GM18502 (cell line): Measurements from ENCODE around the gene BACH2.

Source experiments
- ATAC-seq: cut with Tn5 transposase; IDR thresholded peaks from one replicate; pipeline ENCODE4 v1.9.1; 2021; ENCODE audit warnings: mild to moderate bottlenecking; ENCODE audit not compliant: unreplicated experiment, poor library complexity

The BACH2 gene

DNA sequence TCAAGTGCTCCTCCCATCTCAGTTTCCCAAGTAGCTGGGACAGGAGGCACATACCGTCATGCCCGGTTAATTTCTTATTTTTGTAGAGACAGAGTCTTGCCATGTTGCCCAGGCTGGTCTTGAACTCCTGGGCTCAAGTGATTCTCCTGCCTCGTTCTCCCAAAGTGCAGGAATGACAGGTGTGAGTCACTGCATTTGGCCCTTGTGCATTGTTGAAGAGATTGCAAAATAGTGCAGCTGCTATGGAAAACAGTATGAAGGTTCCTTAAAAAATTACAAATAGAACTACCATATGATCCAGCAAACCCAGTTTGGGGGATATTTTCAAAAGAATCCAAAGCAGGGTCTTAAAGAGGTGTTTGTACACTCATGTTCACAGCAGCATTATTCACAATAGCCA, 333.3 kb downstream of the BACH2 start:
- ATAC-seq, result no peak

GRCh38 chr6:89961481-89961880, 335.2 kb downstream of the BACH2 start:
- ATAC-seq, result no peak

- no peak for ATAC-seq
Measured at GRCh38 chr6:89959883-89960282, 336.8 kb downstream of the BACH2 start.

GRCh38 chr6:89956182-89956581, 340.5 kb downstream of the BACH2 start:
- no peak for ATAC-seq

GRCh38 chr6:89955364-89955763, 341.3 kb downstream of the BACH2 start:
- no peak for ATAC-seq

- no peak for ATAC-seq
Measured at GRCh38 chr6:89954721-89955148, 341.9 kb downstream of the BACH2 start.

DNA sequence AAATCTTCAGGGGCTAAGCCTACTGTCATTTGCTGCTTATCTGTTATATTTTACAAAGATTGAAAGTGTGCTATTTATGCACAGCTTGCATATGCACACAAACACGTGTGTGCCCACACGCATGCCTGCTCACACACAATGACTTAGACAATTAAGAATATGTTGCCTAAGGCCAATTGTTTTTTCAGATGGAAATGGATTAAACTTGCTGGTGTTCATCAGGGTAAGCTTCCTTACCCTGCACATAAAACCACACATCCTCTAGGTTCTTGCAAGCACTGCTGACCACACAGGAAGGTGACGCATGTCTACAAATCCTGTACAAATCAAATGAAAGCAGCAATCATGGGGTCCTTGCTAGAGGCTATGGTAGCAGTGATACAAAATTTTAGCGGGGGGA, 344.0 kb downstream of the BACH2 start:
- ATAC-seq, result peak; percentile 53

DNA sequence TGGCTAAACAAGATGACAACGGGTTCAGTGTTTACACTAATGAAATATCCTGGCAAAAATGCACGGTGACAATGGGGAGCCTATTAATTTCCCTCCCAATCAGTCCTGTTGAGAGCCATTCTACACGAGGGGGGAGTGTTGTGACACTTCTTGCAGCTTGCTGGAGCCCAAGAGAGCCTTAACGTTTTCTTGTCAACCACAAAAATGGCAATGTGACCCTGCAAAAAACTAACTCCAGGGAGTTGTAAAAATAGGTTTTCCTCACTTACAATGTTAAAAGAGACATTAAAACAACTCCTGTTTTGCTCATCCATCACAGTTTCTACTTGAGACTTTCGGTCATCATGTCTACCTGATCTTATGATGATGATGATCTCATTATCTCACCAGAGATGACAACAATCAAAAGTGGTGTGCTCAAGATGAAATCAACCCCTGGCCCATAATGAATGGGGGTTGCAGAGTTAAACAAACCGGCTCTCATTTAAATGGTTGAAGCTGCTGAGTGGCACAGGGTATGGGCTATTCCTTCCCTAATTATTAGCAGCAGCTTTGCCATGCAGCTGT, 344.5 kb downstream of the BACH2 start:
- no peak for ATAC-seq

- ATAC-seq, result no peak
Measured at GRCh38 chr6:89951574-89952104, 345.0 kb downstream of the BACH2 start.

DNA sequence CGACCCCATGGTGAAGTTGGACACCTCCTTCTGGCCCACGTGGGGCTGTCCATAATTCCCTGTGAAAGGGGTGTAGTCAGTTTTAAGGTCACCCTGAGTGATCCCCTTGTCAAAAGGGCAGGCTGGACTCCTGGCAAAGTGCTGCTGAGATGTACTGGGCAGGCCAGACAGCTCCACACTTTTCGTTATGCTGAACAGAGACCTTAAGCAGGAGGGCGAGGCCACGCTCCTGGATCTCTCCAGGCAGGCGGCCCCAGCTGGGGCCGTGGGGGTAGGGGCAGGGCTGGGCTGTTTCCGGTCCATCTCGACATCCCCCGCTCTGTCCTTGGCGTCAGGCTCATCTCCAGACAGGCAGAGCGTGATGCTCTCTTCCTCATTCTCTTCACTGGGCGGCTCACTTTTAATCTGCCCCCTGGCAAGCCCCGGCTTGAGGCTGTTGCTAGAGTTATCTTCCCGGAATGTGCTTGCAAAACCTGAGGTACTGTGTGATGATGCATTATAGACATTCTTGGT, 345.7 kb downstream of the BACH2 start:
- no peak for ATAC-seq

- no peak for ATAC-seq
Measured at GRCh38 chr6:89950446-89950845, 346.2 kb downstream of the BACH2 start.

DNA sequence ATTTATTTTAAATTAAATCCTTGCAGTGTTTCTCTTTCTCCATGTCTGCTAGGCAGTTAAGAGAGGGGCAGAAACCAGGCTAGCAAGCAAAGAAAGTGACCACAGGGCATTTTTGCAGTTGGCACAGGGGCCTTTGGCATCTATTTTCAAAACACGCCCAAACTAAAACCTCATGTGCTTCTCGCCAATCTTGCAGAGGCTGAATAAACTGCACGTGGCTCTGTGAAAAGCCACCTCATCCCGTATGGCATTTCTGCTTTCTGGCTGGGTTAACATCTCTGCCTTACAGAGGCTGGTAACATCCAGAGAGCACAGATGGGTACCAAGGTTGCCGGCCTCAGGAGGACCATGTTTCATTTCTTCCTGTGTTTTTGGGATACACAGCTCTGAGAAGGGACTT, 347.8 kb downstream of the BACH2 start:
- ATAC-seq, result no peak

- ATAC-seq, result no peak
Measured at GRCh38 chr6:89944826-89945407, 351.7 kb downstream of the BACH2 start.

GRCh38 chr6:89944181-89944755, 352.4 kb downstream of the BACH2 start:
- no peak for ATAC-seq

DNA sequence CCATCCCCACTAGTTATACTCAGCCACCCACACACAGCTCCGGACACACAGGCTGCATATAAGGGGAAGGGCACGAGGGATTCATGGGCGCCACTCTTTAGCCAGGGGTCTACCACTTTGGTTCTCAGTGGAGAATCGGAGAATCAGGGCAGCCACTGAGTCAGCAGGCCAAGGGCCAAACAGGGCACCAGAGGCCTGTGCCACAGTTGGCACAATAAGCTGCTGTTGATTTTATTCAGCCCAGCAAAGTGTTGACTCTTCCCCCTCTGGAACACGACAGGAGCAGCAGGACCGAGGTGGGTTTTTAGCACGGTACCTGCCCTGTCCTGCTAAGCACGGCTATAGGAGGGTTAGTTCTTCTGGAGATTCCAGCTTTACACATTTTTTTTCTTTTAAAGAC, 354.0 kb downstream of the BACH2 start:
- no peak for ATAC-seq

GRCh38 chr6:89941763-89942497, 354.7 kb downstream of the BACH2 start:
- ATAC-seq, result no peak

GRCh38 chr6:89941031-89941762, 355.4 kb downstream of the BACH2 start:
- no peak for ATAC-seq

- ATAC-seq, result peak; percentile 88
Measured at GRCh38 chr6:89940225-89941027, 356.2 kb downstream of the BACH2 start.

GRCh38 chr6:89939144-89939543, 357.5 kb downstream of the BACH2 start:
- no peak for ATAC-seq

GRCh38 chr6:89938014-89938413, 358.6 kb downstream of the BACH2 start:
- no peak for ATAC-seq
